ENCODE data around the gene NKD1. TPM values are rescaled to one million over a fixed set of nuclear protein-coding genes. Genes with fewer than 3 reads are reported as not detected.

NKD1 gene
- total RNA-seq, 1 experiment from 2014 or later, result 11.4 TPM

- TF ChIP-seq ZFX (IDR thresholded peaks at IDR 0.05) (no peak), JUND (IDR thresholded peaks at IDR 0.05) (no peak)
- no peak for DNase-seq (ENCODE audit: low read depth, low spot score)
These were observed 51.3 kb downstream of the NKD1 start for GRCh38 chr16:50599494-50599893.

GRCh38 chr16:50600582-50601283 is 52.5 kb downstream of the NKD1 start:
- H3K4me3 ChIP-seq (replicated peaks in 1 of 2; ENCODE audit: low read depth in 1 of 2, low read length in 2 of 2), result no peak overlapping the region
- DNase-seq (ENCODE audit: low read depth, low spot score) (no peak), ATAC-seq (no peak)
- H2AFZ ChIP-seq (ENCODE audit: low read depth, low read length, poor library complexity, severe bottlenecking), result no peak overlapping the region
- BruUV-seq (replicated peaks), result no TSS peak
- TF ChIP-seq ZNF274 (IDR thresholded peaks at IDR 0.05; ENCODE audit: low read depth, low read length), result no peak
- no peak for TF ChIP-seq ATF3 (IDR thresholded peaks at IDR 0.05)
- TF ChIP-seq RAD21 (IDR thresholded peaks at IDR 0.05; ENCODE audit: low read depth), result no peak
- no peak for TF ChIP-seq ZBTB33 (IDR thresholded peaks at IDR 0.05; ENCODE audit: extremely low read depth, insufficient replicate concordance, low read length)
- H3K4me2 ChIP-seq (ENCODE audit: low read length), result no peak overlapping the region
- H4K20me1 ChIP-seq (ENCODE audit: insufficient read depth), result no peaks in the 10 kb centered on the region
- H3K9me3 ChIP-seq (ENCODE audit: control insufficient read depth in 1 of 2, insufficient read depth in 1 of 2, low read depth in 1 of 2, low read length in 2 of 2), result no peaks in the 10 kb centered on the region
- intact Hi-C loops (cut with micrococcal nuclease), result no loop called here
- peaks cover 20 to 23% of the 10 kb centered on the region in 2 experiments for H3K4me1 ChIP-seq (ENCODE audit: control insufficient read depth in 1 of 2, insufficient read depth in 2 of 2, low read length in 2 of 2)
- H3K36me3 ChIP-seq (ENCODE audit: control insufficient read depth in 1 of 2, insufficient read depth in 2 of 2, low read length in 2 of 2), result no peaks in the 10 kb centered on the region
- no peak overlapping the region for H3K27ac ChIP-seq (ENCODE audit: low read depth, low read length)
- ChIA-PET RAD21 (ENCODE audit: low non-redundant PET in 1 of 2, low total read pairs in 2 of 2, uncharacterized antibody in 2 of 2, unreplicated experiment in 2 of 2) (no interaction called here), CTCF (no interaction called here), POLR2A (no interaction called here)
- H3K79me2 ChIP-seq (ENCODE audit: insufficient read depth, low read length), result no peaks in the 10 kb centered on the region
- no peaks in the 10 kb centered on the region for H3K27me3 ChIP-seq (ENCODE audit: insufficient read depth, low read length)
- H3K9me2 ChIP-seq (ENCODE audit: insufficient read depth), result no peaks in the 10 kb centered on the region
- no peak overlapping the region for H3K9ac ChIP-seq (ENCODE audit: low read length)

More at GRCh38 chr16:50599494-50599893, 51.3 kb downstream of the NKD1 start:
- no peaks in the 10 kb centered on the region for H3K79me2 ChIP-seq (ENCODE audit: insufficient read depth, low read length)
- no peaks in the 10 kb centered on the region for H3K36me3 ChIP-seq (ENCODE audit: control insufficient read depth in 1 of 2, insufficient read depth in 2 of 2, low read length in 2 of 2)
- ChIA-PET POLR2A (no interaction called here), CTCF (no interaction called here), RAD21 (ENCODE audit: low non-redundant PET in 1 of 2, low total read pairs in 2 of 2, uncharacterized antibody in 2 of 2, unreplicated experiment in 2 of 2) (no interaction called here)
- no peak overlapping the region for H3K9ac ChIP-seq (ENCODE audit: low read length)
- H3K9me2 ChIP-seq (ENCODE audit: insufficient read depth), result no peaks in the 10 kb centered on the region
- ATAC-seq, result no peak
- no peak overlapping the region for H3K27ac ChIP-seq (ENCODE audit: low read depth, low read length)
- BruUV-seq (replicated peaks), result no TSS peak
- H3K27me3 ChIP-seq (ENCODE audit: insufficient read depth, low read length), result no peaks in the 10 kb centered on the region
- peaks cover 20 to 21% of the 10 kb centered on the region in 2 experiments for H3K4me1 ChIP-seq (ENCODE audit: control insufficient read depth in 1 of 2, insufficient read depth in 2 of 2, low read length in 2 of 2)
- intact Hi-C loops (cut with micrococcal nuclease), result no loop called here
- no peak overlapping the region for H2AFZ ChIP-seq (ENCODE audit: low read depth, low read length, poor library complexity, severe bottlenecking)
- no peak overlapping the region for H3K4me2 ChIP-seq (ENCODE audit: low read length)
- H4K20me1 ChIP-seq (ENCODE audit: insufficient read depth), result no peaks in the 10 kb centered on the region
- H3K9me3 ChIP-seq (ENCODE audit: control insufficient read depth in 1 of 2, insufficient read depth in 1 of 2, low read depth in 1 of 2, low read length in 2 of 2), result no peaks in the 10 kb centered on the region
- H3K4me3 ChIP-seq (replicated peaks in 1 of 2; ENCODE audit: low read depth in 1 of 2, low read length in 2 of 2), result no peak overlapping the region
